Spleen (tissue), 7 donors: ENCODE results near the gene PI4K2B.

ENCODE experiments used
- CTCF ChIP-seq, 11 experiments: fragments of 200-600 bp in 7 of 11; fragments of 450-650 bp in 4 of 11; sonication (generic) in 4 of 11; IDR thresholded peaks in 8 of 11; conservative IDR thresholded peaks in 3 of 11; 1 replicate in 7 of 11; 2 replicates in 4 of 11; pipeline versions ENCODE4 v1.4.0 to v1.8.0; 2016 to 2021; ENCODE audit warnings: antibody characterized with exemption in 11 of 11, inconsistent platforms in 4 of 11, mild to moderate bottlenecking in 1 of 11
- POLR2A ChIP-seq, 3 donors: fragments of 450-650 bp; IDR thresholded peaks; one replicate each; pipeline ENCODE4 v1.5.1; 2017; ENCODE audit warnings: antibody characterized with exemption in 3 of 3, mild to moderate bottlenecking in 1 of 3
- donor health status: DM: no; HTN: no; CAD: no; lungs with moderate emphysema.
- donor health status: DM: no; HTN: no; CAD: no.
- donor health status: DM: no; HTN: no; CAD: no.

DNA sequence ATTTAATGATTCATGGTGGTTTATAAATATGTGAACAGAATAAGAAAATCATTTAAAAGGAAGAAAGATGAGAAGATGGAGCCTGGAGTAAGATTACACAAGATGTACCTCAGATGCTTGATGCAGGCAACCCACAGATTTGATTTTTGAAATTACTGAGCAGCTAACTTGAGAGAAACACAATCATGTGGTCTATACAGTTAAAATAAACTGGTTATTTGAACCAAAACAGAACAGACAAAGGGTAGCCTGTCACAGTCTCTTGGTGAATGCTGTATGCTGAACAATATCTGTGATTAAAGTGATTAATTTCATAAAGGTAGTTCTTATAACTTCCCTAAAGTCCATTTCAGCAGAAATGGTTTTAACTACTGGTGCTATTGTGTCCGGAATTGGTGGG lies 4.2 kb downstream of the PI4K2B start:
- TF ChIP-seq POLR2A (IDR thresholded peaks at IDR 0.05), result no peak
- no peak for TF ChIP-seq CTCF (IDR thresholded peaks at IDR 0.05 in 8 of 11, conservative IDR thresholded peaks at IDR 0.05 in 3 of 11)
